Measurements from ENCODE around the gene TAS2R46.
"Not testable (repeated sequence)": the region's sequence is repeated elsewhere in the genome, so short reads cannot be mapped to it uniquely, and the experiment has no call there.

Gene TAS2R46

GRCh38 chr12:11062194-11062593 is at the start of gene TAS2R46:
TSS of gene TAS2R46 (minus strand) at chr12:11062294. CDS start at chr12:11062294, 0 bp downstream.
- DNase-seq, result not testable (repeated sequence)

GRCh38 chr12:11111213-11111612 is 49.1 kb upstream of the TAS2R46 start:
- not testable (repeated sequence) for DNase-seq

GRCh38 chr12:11108862-11109261 is 46.8 kb upstream of the TAS2R46 start:
- DNase-seq, result no peak

- DNase-seq, result no peak
These were observed 45.6 kb upstream of the TAS2R46 start for GRCh38 chr12:11107719-11108118.

GRCh38 chr12:11106288-11106687 is 44.2 kb upstream of the TAS2R46 start:
- no peak for DNase-seq

- no peak for DNase-seq
These were observed 43.5 kb upstream of the TAS2R46 start for GRCh38 chr12:11105546-11105945.

- not testable (repeated sequence) for DNase-seq
These were observed 32.8 kb upstream of the TAS2R46 start for GRCh38 chr12:11094910-11095309.

- no peak for DNase-seq
These were observed 30.0 kb upstream of the TAS2R46 start, which contains the start of gene TAS2R43 for GRCh38 chr12:11092128-11092527. TSS of gene TAS2R43 (minus strand) at chr12:11092313. CDS start at chr12:11092229, 84 bp downstream.

GRCh38 chr12:11089246-11089645 is 27.2 kb upstream of the TAS2R46 start:
- no peak for DNase-seq

- no peak for DNase-seq
These were observed 23.3 kb upstream of the TAS2R46 start for GRCh38 chr12:11085419-11085818.

GRCh38 chr12:11081987-11082386 is 19.9 kb upstream of the TAS2R46 start:
- DNase-seq, result no peak

GRCh38 chr12:11078246-11078645 is 16.2 kb upstream of the TAS2R46 start:
- DNase-seq, result no peak

- no peak for DNase-seq
These were observed 13.5 kb upstream of the TAS2R46 start for GRCh38 chr12:11075642-11076041.

GRCh38 chr12:11071414-11071813 is 9.3 kb upstream of the TAS2R46 start:
- no peak for DNase-seq

GRCh38 chr12:11070999-11071398 is 8.9 kb upstream of the TAS2R46 start:
- no peak for DNase-seq

GRCh38 chr12:11069854-11070365 is 7.8 kb upstream of the TAS2R46 start:
- DNase-seq, result no peak

- no peak for DNase-seq
These were observed 5.4 kb upstream of the TAS2R46 start for GRCh38 chr12:11067514-11067913.

- DNase-seq, result no peak
These were observed 2.3 kb downstream of the TAS2R46 start for GRCh38 chr12:11059784-11060183.

- DNase-seq, result no peak
These were observed 3.1 kb downstream of the TAS2R46 start for GRCh38 chr12:11059041-11059440.

GRCh38 chr12:11055306-11055705 is 6.8 kb downstream of the TAS2R46 start:
- DNase-seq, result no peak

- not testable (repeated sequence) for DNase-seq
These were observed 12.1 kb downstream of the TAS2R46 start for GRCh38 chr12:11049806-11050531.

- DNase-seq, result not testable (repeated sequence)
These were observed 20.7 kb downstream of the TAS2R46 start for GRCh38 chr12:11041366-11041765.

GRCh38 chr12:11040162-11040561 is 21.9 kb downstream of the TAS2R46 start:
- DNase-seq, result no peak

- DNase-seq, result no peak
These were observed 22.9 kb downstream of the TAS2R46 start for GRCh38 chr12:11039171-11039570.

GRCh38 chr12:11033959-11034358 is 28.1 kb downstream of the TAS2R46 start:
- DNase-seq, result not testable (repeated sequence)

All from NCI-H2081 treated with DMSO at 0.1 percent for 48 hours (cell line).